GM21360 (cell line): ENCODE measurements around the gene GBX1.

Experiments
- ATAC-seq: cut with Tn5 transposase; IDR thresholded peaks from one replicate; pipeline ENCODE4 v1.9.1; 2021; ENCODE audit warnings: mild to moderate bottlenecking, moderate library complexity; ENCODE audit not compliant: unreplicated experiment

GBX1 gene

DNA sequence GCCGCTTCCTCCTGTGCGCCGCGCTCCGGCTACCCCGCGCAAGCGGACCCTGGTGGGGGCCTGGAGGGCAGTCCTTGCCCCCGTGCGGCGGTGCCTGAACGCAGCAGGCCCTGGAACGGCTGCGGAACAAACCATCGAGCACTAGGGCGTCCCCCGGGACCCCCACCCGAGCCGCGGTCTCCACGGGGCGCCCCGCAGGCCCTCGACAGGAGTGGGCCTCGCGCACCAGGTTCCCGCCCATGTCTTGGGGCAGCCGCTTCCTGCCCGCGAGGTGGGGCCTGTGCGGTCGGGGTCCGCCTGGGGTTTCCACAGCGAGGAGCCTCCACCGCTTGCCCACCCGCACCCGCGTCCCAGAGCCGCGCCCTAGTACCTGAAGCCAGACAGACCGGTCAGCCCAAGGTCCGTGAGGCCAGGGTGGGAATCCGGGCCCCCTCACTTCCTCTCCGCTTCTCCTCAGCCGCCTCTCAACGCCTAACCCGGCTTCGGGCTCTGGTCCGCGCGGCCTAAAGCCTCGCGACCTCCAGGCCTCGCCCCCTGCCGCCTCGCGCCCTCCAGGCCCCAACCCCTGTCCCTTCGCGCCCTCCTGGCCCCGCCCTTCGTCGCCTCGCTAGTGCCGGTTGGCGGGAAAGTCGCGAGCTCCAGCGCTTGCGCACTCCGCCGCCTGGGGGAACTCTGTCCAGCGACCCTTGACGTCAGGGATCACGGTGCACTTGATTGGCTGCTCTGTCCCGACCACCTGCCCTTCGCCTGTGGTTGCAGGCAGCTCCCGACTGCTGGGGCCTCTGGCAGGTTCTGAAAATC lies 7.0 kb upstream of the GBX1 start:
- ATAC-seq = no peak

DNA sequence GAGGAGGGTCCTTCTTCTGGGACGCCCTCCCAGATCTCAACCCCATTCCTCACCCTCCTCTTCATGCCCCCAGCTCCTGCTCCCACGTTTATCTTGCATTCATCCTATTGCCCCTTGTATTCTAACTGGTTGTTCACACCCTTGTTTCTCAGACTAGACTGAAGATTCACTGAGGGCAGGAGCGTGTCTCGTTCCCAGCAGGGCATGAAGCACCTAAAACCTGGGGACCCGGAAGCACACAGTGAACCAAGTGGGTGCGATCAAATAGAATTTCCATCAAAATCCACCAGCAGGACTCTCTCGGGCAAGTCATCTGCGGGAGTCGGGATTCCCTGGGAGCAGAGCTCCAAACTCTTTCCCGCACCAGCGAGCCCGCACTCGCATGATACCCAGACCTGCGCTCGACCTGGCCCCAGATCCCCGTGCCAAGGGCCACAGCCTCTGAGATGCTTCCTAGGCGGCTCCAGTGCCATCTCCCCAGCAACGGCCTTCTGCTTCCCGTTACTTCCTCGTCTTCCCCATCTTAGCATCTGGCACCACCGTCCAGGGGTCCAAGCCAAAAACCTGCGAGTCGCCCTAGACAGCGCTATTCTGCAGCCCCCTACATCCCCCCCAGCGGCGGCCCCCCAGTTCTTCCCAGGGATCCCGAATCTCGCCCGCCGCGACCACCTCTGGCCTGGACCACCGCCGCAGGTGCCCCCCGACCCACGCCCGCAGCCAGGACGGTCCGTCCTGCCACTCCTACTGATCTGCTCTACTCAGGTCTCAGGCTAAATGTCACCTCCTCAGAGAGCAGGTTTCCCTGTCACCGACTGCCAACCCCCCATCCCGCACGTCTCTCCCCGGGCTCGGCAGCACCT lies 6.1 kb upstream of the GBX1 start:
- no peak for ATAC-seq

DNA sequence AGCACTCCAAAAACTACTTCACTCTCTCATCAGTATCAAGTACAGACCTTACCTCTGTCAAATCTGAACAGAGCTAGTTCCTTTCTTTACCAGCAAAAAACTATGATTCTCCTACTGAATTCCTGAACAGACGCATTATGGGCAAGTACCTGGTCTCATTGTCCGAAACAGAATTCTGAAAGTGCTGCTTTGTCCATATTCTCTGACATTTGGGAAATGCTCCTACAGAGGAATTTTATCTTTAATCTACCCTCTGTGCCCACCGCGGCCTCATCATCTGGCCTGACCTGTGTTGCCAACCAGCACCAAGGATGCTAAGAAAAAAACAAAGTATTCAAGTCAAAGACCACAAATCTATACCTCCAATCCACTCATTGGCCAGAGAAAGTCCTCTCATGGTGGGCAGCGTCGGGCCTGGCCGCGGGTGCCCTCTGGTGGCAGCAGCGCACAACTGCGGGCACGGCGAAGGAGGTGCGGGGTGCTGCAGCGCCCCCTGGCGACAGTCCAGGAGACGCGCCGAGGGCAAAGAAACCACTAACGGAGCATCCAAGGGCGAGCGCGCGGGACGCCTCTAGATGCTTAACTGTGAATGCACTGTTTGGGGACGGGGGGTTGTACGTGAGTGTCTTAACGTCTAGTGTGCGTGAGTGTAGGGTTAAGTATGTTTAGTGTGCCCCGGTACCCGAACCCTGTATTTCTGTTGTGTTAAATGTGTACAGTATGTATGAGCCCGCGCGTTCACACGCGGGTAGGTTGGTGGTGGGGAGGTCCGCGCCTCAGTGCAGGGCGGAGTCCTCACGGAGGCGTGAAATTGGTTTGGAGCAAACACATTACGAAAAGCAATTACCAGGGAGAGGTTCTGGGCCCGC lies 5.0 kb upstream of the GBX1 start:
- ATAC-seq = peak; percentile 67

DNA sequence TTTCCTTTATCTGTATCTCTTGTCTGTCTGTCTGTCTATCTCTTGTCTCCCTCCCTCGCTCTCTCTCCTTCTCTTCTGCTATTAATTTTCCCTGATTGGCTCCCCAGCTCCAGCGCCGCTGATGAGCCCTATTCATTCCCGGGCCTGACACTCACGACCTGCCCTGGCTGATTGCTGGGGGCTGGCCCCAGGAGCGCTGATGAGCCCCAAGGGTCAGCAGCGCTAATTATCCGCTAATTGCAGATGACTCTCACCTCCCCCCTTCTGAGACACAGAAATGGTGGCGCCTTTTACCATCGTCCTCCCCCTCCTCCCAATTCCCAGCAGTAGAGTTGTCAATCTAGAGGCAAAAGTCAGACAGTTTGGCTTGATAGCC lies 1.3 kb upstream of the GBX1 start:
- ATAC-seq = no peak

DNA sequence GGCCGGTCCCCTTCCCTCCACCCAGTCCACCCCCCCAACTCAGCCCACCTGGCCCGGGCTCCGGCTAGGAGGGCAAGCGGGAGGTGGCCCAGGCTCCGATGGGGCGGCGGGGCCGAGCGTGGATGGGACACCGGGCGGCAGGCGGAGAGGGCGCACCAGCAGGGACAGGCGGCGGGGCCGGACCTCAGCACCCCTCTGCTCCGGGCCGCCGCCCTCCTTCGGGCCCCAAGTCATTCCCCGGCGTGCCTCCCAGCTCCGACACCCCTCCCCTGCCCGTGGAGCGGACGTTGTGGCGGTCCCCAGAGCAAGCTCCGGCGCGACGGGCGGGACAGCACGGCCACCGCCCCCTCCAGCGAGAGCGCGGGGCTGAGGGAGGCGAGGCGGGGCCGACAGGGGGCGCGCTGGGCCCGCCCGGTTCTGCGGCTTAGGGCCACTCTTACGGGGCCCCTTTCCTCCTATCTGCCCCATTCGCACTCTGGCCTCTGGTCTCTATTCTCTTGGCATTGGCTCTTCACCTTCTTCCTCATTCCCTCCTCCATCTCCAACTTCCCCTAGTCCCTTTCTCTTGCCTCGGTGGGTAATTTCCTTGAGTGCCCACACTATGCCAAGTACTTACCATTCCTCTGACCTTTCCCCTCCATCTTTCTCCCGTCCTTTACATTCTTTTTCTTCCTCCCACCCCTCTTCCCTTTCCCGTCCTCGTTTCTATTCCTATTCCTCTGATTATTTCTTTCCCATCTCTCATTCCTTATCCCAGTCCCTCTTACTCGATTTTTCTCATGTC lies 701 bp upstream of the GBX1 start:
- no peak for ATAC-seq

DNA sequence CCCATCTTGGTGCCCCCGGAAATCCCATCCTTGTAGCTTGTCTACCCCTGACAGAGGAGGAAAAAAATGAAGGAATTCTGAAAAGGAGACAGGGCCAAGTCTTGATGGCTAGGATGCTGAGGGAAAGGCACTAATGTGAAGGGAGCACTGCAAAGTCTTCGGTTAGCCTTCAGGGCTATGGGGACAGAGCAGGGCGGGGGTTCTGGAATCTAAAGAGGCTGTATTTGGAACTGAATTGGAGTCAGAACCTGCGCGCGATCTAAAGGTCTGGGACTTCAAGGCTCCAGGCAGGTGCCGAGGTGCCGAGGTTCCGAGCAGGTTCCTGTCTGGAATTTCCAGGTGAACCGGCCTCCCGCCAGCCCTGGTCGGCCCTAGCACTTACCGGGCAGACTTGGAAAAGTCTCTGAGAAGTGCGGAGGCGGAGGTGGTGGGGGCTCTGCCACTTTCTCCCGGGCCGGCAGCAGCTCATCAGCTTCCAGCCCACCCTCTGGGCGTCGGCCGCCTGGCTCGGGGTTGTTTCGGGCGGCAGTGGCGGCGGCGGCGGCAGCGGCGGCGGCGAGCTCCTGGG lies 781 bp downstream of the GBX1 start:
- no peak for ATAC-seq

DNA sequence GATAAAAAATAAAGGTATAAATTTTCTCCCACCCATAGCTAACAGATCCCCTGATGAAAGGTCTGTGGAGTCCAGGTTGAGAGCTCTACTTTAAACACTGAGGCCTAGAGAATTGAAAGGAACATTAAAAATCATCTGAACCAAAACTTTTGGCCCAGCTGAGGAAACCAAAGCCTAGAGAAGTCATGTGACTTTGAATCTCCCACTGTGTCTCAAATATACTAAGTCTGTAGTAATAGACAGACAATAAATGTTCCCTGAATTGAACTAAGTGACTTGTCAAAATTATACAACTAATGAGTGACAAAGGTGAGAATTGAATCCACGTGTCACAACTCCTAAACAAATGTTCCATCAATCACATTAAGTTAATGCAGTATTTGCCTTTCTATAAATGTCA lies 5.7 kb downstream of the GBX1 start:
- no peak for ATAC-seq

DNA sequence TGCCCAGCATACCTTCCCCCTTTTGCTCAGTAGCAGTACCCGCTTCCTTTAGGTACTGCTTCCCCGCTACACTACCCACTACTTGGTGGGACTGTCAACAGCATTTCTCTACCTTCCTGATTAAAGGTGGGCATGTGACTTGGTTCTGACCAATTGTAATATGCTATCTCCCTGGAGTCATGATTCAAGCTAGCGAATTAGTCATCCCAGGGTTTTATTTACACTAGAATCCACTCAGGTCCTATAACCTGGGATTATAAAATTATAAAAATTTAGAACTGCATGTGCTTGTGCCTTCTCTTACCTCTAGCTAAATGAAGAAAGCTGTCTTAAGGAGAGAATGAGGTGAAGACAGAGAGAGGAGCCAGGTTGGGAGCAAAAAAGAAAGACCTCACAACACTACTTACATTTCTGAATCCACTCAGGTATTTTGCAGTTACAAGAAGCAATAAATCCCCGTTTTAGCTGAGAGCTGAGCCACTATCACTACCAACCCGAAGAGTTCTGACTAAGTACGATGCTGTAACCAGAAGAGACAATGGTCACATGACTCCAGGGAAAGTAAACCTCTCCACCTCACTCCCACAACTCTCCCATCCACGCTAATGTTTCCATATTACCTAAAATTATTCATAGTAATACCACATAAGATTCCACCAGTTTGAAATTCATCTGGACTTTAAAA lies 9.7 kb downstream of the GBX1 start:
- no peak for ATAC-seq

DNA sequence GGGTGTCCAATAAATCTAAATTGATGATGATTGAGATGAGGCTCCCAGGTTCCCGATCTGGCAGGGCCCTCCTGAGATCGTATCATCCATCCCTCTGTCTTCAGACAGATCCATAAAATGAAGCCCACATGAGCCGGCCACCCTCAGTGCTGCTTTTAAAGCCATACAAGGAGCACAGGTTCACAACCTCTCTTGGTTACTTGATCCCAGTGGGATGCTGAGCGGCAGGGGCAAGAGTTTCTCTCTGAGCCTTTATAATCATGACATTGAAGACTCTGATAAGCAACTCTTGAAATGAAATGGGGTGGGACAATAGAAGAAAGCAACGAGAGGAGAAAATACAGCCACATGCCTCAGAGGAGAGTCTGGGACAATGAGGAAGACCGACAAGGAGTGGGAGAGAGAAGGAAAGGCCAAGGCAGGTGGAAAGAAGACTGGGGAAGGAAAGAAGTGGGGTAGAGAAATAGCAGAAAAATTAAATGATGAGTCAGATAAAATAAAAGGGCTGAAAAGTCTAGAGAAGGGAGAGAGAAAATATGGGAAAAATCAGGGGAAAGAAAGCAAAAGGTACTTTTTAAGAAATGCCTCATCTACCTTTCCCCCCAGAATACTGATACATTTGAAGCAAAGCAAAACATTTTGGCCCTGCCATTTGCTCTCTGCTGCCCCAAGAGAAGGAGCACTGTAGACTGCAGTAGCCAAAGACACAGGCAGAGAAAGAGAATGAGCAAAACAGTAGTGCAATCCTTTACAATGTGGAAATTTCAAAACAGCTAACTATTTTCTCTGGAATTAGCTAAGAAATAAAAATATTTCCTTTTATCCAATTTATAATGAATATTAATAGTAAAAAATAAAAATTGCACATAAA lies 14.6 kb downstream of the GBX1 start:
- no peak for ATAC-seq

DNA sequence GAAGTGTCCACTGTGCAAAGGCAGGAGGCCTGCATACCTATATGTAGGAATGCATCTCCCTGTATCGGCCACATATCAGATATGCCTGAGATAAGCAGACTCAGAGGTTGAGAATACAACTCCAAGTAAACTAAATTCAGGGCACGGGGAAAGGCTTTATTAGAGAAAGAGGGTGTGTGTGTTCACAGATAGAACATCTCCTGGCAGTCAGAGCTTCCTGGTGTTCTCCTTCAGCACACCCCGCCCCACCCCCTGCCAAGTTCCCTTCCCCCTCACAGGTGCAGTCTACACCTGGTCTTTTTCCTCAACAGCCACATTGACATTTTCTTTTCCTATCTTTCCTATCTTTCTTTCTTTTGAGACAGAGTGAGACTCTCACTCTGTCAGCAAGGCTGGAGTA lies 17.1 kb downstream of the GBX1 start:
- ATAC-seq = no peak

DNA sequence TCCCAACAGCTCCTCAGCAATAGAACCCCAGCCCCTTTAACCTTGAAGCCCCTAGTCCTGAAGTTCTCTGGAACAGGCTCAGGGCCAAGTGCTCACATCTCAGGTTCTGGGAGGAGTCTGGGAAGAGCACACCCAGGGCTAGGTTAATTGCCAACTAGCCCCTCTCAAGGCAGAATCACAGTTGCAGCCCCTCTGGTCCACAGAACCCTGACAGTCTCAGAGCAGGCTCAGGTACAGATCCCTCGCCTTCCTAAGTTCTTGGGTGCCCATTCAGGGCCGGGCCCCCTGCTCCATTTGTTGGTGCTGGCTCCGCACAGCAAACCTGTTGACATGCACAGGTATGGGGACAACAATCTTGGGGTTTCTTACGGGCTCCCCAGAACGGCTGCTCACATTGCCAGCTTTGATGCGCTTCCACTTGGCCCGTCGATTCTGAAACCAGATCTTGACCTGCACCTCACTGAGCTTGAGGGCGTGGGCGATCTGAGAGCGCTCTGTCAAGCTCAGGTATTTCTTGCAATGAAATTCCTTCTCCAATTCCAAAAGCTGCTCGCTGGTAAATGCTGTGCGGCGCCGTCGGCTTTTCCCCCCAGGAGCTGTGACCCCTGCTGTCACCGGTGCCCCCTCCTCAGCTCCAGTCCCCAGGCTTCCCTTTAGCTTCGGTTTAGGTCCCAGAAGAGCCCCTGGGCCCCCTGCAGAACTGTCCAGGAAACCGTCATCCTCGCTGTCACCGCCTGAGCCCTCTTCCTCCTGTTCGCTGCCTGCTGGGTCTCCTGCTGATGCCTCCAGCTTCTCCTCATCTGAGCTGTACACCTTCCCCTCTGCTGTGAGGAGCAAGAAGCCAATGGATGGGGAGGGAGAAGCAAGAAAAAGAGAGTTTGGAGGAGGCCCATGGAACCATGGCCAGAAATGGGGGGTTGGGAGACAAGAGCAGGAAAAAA lies 18.9 kb downstream of the GBX1 start:
- no peak for ATAC-seq

DNA sequence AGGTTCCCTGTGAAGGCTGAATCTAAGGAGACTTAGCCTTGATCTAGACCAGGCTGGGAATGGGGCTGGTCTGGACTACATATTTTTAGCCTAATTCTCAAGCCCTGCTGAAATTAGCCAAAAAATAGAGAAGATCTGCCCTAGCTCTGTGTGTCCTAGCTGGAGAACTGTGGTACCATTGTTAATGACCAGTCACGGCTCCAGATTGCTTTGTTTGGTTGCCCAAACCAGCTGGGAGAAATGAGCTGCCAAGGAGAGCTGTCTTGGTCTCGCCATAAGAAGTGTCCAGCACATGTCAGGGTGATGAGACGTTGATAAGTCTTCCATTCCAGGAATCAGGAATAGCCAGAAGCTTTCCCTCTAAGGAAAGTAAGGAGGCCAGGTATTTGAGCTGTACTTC lies 20.7 kb downstream of the GBX1 start:
- no peak for ATAC-seq

DNA sequence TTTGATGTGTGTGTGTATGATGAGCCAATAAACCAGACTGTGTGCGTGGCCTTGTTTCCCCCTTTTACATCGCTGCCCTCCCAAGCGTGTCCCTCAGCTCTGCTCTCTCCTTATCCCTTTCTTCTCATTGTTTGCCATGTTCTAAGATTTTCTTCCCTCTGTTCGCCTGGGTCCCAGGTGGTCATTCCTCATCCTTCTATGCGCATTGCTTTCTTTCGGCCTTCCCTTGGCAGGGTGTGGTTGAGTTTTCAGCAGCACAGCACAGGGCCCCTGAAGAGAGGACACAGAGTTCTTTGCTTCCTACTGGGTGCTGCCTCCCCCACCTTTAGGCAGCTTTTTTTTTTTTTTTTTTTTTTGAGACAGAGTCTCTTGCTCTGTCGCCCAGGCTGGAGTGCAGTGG lies 23.1 kb downstream of the GBX1 start:
- ATAC-seq = no peak

DNA sequence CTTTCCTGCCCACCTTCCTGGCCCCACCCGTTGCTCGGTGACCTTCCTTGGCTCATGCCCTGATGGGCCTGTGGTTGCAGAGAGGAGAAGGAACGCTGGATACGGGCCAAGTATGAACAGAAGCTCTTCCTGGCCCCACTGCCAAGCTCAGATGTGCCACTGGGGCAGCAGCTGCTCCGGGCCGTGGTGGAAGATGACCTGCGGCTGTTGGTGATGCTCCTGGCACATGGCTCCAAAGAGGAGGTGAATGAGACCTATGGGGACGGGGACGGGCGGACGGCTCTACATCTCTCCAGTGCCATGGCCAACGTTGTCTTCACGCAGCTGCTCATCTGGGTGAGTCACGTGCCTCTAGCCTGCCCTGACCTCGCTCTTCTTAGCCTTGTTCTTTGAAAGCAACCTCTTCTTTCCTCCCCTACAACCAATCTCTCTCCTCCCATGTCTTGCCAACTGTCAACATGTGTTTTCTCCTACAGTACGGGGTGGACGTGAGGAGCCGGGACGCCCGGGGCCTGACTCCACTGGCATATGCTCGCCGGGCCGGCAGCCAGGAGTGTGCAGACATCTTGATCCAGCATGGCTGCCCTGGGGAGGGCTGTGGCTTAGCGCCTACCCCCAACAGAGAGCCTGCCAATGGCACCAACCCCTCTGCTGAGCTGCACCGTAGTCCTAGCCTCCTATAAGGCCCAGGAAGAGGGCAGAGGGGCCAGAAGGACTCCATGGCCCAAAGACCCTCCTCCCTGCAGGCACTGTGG lies 24.1 kb downstream of the GBX1 start:
- ATAC-seq = no peak

DNA sequence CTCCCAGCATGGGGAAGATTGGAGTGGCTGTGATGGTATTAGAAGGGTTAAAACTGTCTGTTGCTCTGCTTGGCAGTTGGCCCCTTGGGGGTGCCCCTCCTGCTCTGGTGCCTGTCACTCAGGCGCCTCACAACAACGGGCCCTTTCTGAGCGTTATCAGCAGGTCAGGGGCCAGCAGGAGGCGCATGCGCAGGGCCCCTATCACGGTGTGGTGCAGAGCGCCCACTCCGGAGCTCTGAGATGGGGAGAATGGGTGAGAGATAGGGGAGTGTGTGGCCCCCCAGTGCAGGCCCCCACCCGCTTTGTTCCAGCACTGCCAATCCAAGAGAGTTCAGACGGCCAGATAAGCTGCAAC lies 24.8 kb downstream of the GBX1 start:
- no peak for ATAC-seq

DNA sequence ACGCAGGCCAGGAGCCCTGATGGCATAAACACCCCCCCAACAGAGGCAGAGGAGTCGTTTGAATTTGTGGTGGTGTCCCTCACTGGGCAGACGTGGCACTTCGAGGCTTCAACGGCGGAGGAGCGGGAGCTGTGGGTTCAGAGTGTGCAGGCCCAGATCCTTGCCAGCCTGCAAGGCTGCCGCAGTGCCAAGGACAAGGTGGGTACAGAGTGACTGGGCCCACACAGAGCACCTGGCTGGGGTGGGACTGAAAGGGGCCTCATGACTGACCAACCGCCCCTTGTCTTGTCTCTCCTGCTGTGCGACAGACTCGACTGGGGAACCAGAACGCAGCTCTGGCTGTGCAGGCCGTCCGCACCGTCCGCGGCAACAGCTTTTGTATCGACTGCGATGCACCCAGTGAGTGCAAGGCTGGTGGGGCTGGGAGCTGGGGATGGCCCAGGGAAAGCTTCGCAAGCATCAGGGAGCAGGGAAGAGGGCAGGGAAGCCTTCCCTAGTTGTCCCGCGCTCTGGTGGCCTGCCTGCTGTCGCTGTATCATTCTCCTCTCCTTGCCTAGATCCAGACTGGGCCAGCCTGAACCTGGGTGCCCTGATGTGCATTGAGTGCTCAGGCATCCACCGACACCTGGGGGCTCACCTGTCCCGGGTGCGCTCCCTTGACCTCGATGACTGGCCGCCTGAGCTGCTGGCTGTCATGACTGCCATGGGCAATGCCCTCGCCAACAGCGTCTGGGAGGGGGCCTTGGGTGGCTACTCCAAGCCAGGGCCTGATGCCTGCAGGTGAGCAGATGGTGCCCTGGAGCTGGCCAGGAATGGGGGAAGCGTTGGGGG lies 25.4 kb downstream of the GBX1 start:
- ATAC-seq = no peak
